GM12891 (cell line): ENCODE results near the gene CXCL12.

Source experiments
- POLR2A ChIP-seq: IDR thresholded peaks from 2 replicates; pipeline ENCODE4 v1.6.1; 2011; ENCODE audit warnings: low read depth, low read length, control low read depth
- POLR2AphosphoS5 ChIP-seq: IDR thresholded peaks from 2 replicates; pipeline ENCODE4 v1.6.1; 2011; ENCODE audit warnings: low read depth, low read length, control low read depth

DNA sequence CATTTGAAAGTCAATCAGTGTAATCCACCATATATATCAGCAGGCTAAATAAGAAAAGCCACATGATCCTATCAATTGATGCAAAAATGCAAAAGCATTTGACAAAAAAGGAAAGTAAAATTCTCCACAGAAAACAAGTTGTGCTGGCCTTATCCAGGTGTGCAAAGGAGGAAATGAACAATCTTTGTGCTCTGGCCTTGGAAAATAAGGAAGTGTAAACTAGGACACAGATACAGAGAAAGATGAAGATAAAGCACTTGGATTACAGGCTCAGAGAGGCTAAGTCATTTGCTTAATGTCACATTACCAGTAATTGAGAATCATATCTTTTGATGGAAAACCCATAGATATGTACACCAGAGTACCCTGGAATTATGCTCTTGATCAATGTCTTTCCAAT, 54.5 kb downstream of the CXCL12 start:
- TF ChIP-seq POLR2A (no peak), POLR2AphosphoS5 (no peak)
